ENCODE results near the gene HTR3D.

HTR3D gene

DNA sequence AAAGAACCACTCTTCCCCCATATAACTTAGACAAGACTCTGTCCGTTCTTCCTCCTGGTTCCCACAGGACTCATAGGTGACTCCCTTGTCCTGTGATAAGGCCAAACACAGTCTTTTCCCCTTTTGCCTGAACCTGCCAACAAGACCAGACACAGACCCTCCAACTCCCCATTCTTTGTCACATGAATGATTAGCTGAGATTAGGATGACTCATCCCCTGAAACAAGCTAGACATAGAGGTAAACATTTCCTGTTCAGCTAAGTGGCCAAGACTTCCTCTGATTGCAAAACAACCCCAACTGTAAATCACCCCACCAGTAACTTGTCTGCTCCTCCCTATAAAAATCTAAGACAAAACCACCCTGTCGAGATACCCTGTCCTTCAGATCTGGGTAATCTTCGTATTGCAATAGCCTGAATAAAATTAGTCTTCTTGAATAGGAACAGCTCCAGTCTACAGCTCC is 53.9 kb downstream of the HTR3D start:
- H3K4me3 ChIP-seq (ENCODE audit: low read length), result no peak overlapping the region
- TF ChIP-seq, protein P1, sequence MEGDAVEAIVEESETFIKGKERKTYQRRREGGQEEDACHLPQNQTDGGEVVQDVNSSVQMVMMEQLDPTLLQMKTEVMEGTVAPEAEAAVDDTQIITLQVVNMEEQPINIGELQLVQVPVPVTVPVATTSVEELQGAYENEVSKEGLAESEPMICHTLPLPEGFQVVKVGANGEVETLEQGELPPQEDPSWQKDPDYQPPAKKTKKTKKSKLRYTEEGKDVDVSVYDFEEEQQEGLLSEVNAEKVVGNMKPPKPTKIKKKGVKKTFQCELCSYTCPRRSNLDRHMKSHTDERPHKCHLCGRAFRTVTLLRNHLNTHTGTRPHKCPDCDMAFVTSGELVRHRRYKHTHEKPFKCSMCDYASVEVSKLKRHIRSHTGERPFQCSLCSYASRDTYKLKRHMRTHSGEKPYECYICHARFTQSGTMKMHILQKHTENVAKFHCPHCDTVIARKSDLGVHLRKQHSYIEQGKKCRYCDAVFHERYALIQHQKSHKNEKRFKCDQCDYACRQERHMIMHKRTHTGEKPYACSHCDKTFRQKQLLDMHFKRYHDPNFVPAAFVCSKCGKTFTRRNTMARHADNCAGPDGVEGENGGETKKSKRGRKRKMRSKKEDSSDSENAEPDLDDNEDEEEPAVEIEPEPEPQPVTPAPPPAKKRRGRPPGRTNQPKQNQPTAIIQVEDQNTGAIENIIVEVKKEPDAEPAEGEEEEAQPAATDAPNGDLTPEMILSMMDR (conservative IDR thresholded peaks at IDR 0.05; ENCODE audit: low read length), result no peak
- DNase-seq (ENCODE audit: low read depth), result no peak
